B cell (primary cell): ENCODE data around the gene HOMER1. TPM values are rescaled to one million over a fixed set of nuclear protein-coding genes. Genes with fewer than 3 reads are reported as not detected.

Source experiments
- ATAC-seq: fragments of 200-7000 bp; cut with Tn5 transposase; one replicate; pipeline ENCODE4 v1.10.0; 2021; ENCODE audit warnings: low read depth, mild to moderate bottlenecking, moderate number of reproducible peaks, moderate library complexity
- CTCF ChIA-PET: fragments of 350-600 bp; sonication (Branson Sonifier 250); formaldehyde crosslinking; loops from one replicate; lab custom pipeline; 2021; ENCODE audit warnings: antibody characterized with exemption, inconsistent platforms; lab: Charles Lee
- POLR2A ChIA-PET: fragments of 350-600 bp; sonication (Branson Sonifier 250); formaldehyde crosslinking; loops from one replicate; lab custom pipeline; 2021; ENCODE audit warnings: antibody characterized with exemption; lab: Charles Lee
- DNase-seq: peaks from one replicate; pipeline ENCODE4 v3.0.0; 2013
- H2AFZ ChIP-seq: 2 replicates; pipeline ENCODE4 v1.6.1; 2012; ENCODE audit warnings: mild to moderate bottlenecking, low read depth, low read length; ENCODE audit not compliant: insufficient read depth, poor library complexity, severe bottlenecking
- H3K27ac ChIP-seq, 2 donors: 1 replicate in 1 of 2; 2 replicates in 1 of 2; pipeline ENCODE4 v1.5.1; 2012 to 2013; ENCODE audit warnings: low read length in 2 of 2, mild to moderate bottlenecking in 2 of 2, moderate library complexity in 1 of 2
- H3K27me3 ChIP-seq, 4 experiments: fragments of 200-600 bp in 1 of 4; sonication (generic) in 1 of 4; replicated peaks in 1 of 4; 1 replicate in 2 of 4; 2 replicates in 2 of 4; pipeline versions ENCODE4 v1.6.1 to v1.7.0; 2013 to 2016; ENCODE audit warnings: low read length in 3 of 4, mild to moderate bottlenecking in 2 of 4, mixed read lengths in 1 of 4, moderate library complexity in 1 of 4; ENCODE audit not compliant: insufficient read depth in 4 of 4, control insufficient read depth in 3 of 4; ENCODE audit errors: control extremely low read depth in 1 of 4
- H3K36me3 ChIP-seq, 2 experiments: replicated peaks in 1 of 2; 1 replicate in 1 of 2; 2 replicates in 1 of 2; pipeline versions ENCODE4 v1.6.1 to v1.7.1; 2013; ENCODE audit warnings: low read length in 1 of 2; ENCODE audit not compliant: insufficient read depth in 2 of 2, control insufficient read depth in 1 of 2; ENCODE audit errors: control extremely low read depth in 1 of 2, extremely low read depth in 1 of 2
- H3K4me1 ChIP-seq, 2 donors: fragments of 200-600 bp in 1 of 2; sonication (generic) in 1 of 2; 1 replicate in 1 of 2; 2 replicates in 1 of 2; pipeline versions ENCODE4 v1.5.1 to v1.6.1; 2013 to 2017; ENCODE audit warnings: low read length in 2 of 2; ENCODE audit not compliant: control insufficient read depth in 2 of 2, insufficient read depth in 2 of 2
- H3K4me2 ChIP-seq: replicated peaks from 2 replicates; pipeline ENCODE3; 2012; ENCODE audit warnings: mild to moderate bottlenecking, low read depth, low read length; ENCODE audit not compliant: poor library complexity, severe bottlenecking
- H3K4me3 ChIP-seq, 5 experiments: fragments of 200-600 bp in 1 of 5; sonication (generic) in 1 of 5; 1 replicate in 3 of 5; 2 replicates in 2 of 5; pipeline versions ENCODE4 v1.5.1 to v1.7.0; 2011 to 2016; ENCODE audit warnings: low read length in 4 of 5, mild to moderate bottlenecking in 4 of 5, low read depth in 2 of 5, control low read depth in 1 of 5, moderate library complexity in 1 of 5; ENCODE audit not compliant: insufficient read depth in 1 of 5; ENCODE audit errors: control extremely low read depth in 1 of 5, extremely low read depth in 1 of 5
- H3K79me2 ChIP-seq: fragments of 200-600 bp; sonication (generic); one replicate; pipeline ENCODE4 v1.6.0; 2016; ENCODE audit warnings: low read length; ENCODE audit not compliant: control insufficient read depth, insufficient read depth
- H3K9ac ChIP-seq: fragments of 200-600 bp; sonication (generic); 2 replicates; pipeline ENCODE4 v1.6.1; 2017; ENCODE audit warnings: mild to moderate bottlenecking, low read length, moderate library complexity
- H3K9me3 ChIP-seq, 3 donors: one replicate each; pipeline versions ENCODE4 v1.6.1 to v1.7.1; 2013; ENCODE audit warnings: low read length in 2 of 3; ENCODE audit not compliant: control insufficient read depth in 2 of 3, insufficient read depth in 1 of 3; ENCODE audit errors: control extremely low read depth in 1 of 3
- H4K20me1 ChIP-seq: 2 replicates; pipeline ENCODE4 v1.6.0; 2012; ENCODE audit warnings: mild to moderate bottlenecking, low read length; ENCODE audit not compliant: insufficient read depth, control insufficient read depth, poor library complexity, severe bottlenecking
- H3K27ac Mint-ChIP-seq: one replicate; pipeline ENCODE4 v1.8.0; 2021; ENCODE audit warnings: mixed read lengths
- H3K27me3 Mint-ChIP-seq: one replicate; pipeline ENCODE4 v1.8.0; 2021; ENCODE audit warnings: mixed read lengths
- H3K4me1 Mint-ChIP-seq: one replicate; pipeline ENCODE4 v1.8.0; 2021; ENCODE audit warnings: mixed read lengths
- H3K4me3 Mint-ChIP-seq: one replicate; pipeline ENCODE4 v1.8.0; 2021; ENCODE audit warnings: mixed read lengths
- H3K9me3 Mint-ChIP-seq: one replicate; pipeline ENCODE4 v1.8.0; 2022; ENCODE audit warnings: mixed read lengths; ENCODE audit not compliant: insufficient read depth
- EZH2 ChIP-seq: IDR thresholded peaks from 2 replicates; pipeline ENCODE4 v1.6.1; 2012; ENCODE audit warnings: borderline replicate concordance, low read depth, mild to moderate bottlenecking, moderate library complexity, low read length; ENCODE audit not compliant: insufficient read depth, poor library complexity, severe bottlenecking
- WGBS: methylation state at CpG from one replicate; pipeline ENCODE4 v1.1.5; 2013; ENCODE audit warnings: missing lambda C conversion rate; ENCODE audit not compliant: insufficient coverage; 5-methylcytosine and 5-hydroxymethylcytosine counted together
- intact Hi-C: fragments of 100-400 bp; cut with micrococcal nuclease; formaldehyde crosslinking; loops from one replicate; pipeline ENCODE4 v1.10.0; 2022
- polyA plus RNA-seq: library from polyadenylated mRNA; depleted of rRNA; stranded (reverse); fragments of >200 nt; gene quantifications from 2 replicates; pipeline ENCODE4 v1.2.3, GENCODE V29; 2012
- total RNA-seq, 2 donors: library from RNA; stranded (reverse); fragments of 120-200 nt in 1 of 2; gene quantifications; 1 replicate in 1 of 2; 2 replicates in 1 of 2; pipeline versions ENCODE4 v1.2.3 to v1.2.4, GENCODE V29; 2013 to 2022
- TF ChIP-seq, protein P1 (sequence below): fragments of 200-600 bp; IDR thresholded peaks from one replicate; pipeline ENCODE4 v1.8.0; 2022; ENCODE audit warnings: antibody characterized with exemption, mild to moderate bottlenecking

The HOMER1 gene
- total and polyA plus RNA-seq, 2 donors (not counting 1 experiment from before 2014, with no cell fraction given): 0.63 to 5.4 TPM

DNA sequence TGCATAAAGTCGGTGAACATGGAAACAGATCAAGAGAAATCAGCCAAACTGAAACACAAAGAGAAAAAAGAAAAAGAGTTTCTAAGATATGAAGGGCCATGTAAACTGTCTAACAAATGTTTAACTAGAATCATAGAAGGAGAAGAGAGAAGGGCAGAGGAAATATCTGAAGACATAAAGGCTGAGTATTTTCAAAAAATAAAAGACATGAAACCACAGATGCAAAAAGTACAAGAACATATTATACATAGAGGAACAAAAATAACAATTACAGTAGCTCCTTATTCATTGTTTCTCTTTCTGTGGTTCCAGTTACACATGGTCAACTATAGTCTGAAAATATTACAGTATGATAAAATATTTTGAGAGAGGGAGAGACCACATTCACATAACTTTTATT, 106.3 kb downstream of the HOMER1 start:
- ChIA-PET POLR2A (no interaction called here), CTCF (no interaction called here)
- TF ChIP-seq EZH2: no peak
- TF ChIP-seq, protein P1, sequence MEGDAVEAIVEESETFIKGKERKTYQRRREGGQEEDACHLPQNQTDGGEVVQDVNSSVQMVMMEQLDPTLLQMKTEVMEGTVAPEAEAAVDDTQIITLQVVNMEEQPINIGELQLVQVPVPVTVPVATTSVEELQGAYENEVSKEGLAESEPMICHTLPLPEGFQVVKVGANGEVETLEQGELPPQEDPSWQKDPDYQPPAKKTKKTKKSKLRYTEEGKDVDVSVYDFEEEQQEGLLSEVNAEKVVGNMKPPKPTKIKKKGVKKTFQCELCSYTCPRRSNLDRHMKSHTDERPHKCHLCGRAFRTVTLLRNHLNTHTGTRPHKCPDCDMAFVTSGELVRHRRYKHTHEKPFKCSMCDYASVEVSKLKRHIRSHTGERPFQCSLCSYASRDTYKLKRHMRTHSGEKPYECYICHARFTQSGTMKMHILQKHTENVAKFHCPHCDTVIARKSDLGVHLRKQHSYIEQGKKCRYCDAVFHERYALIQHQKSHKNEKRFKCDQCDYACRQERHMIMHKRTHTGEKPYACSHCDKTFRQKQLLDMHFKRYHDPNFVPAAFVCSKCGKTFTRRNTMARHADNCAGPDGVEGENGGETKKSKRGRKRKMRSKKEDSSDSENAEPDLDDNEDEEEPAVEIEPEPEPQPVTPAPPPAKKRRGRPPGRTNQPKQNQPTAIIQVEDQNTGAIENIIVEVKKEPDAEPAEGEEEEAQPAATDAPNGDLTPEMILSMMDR: no peak
- H3K27ac Mint-ChIP-seq: no peak overlapping the region
- H3K4me1 Mint-ChIP-seq: no peaks in the 10 kb centered on the region
- Histone ChIP-seq H3K4me2 (no peak overlapping the region), H3K27ac (no peak overlapping the region), H3K9me3 (peaks cover 3 to 9% (median 3%) of the 10 kb centered on the region in 3 donors), H3K27me3 (peaks cover 0 to 4% (median 0%) of the 10 kb centered on the region in 4 experiments), H3K4me3 (no peak overlapping the region), H3K36me3 (no peaks in the 10 kb centered on the region), H3K4me1 (no peaks in the 10 kb centered on the region), H2AFZ (no peak overlapping the region), H3K9ac (no peak overlapping the region), H3K79me2 (no peaks in the 10 kb centered on the region), H4K20me1 (no peaks in the 10 kb centered on the region)
- H3K27me3 Mint-ChIP-seq: peaks cover 8% of the 10 kb centered on the region
- DNase-seq (no peak), ATAC-seq (no peak)
- no peak overlapping the region for H3K4me3 Mint-ChIP-seq
- intact Hi-C loops: no loop called here
- peaks cover 10% of the 10 kb centered on the region for H3K9me3 Mint-ChIP-seq
- WGBS: no CpG with 5 or more reads among the region's 1 CpG

DNA sequence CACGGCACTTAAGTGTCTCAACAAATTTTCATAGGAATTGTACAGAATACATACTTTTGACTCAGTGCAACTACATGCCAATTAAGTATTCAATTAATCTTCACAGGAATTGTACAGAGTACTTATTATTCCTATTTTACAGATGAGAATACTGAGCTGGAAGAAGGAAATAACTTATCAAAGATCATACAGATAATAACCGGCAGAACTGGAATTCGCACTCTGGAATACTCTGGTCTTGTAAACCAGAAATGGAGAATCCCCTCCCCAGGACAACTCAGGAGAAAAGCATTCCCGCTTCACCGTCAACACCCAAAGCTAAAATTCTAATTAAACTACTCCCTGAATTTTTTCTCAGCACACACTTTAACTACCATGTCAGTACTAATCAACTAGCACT, 112.7 kb downstream of the HOMER1 start:
- CTCF ChIA-PET: no interaction called here
- H3K27ac Mint-ChIP-seq: no peak overlapping the region
- intact Hi-C loops: no loop called here
- Histone ChIP-seq H3K9ac (no peak overlapping the region), H3K4me1 (no peaks in the 10 kb centered on the region), H2AFZ (no peak overlapping the region), H3K79me2 (no peaks in the 10 kb centered on the region), H3K27me3 (peaks cover 0 to under 1% (median 0%) of the 10 kb centered on the region in 4 experiments), H3K4me3 (no peak overlapping the region), H3K36me3 (no peaks in the 10 kb centered on the region), H3K4me2 (no peak overlapping the region), H3K9me3 (no peaks in the 10 kb centered on the region), H3K27ac (no peak overlapping the region), H4K20me1 (no peaks in the 10 kb centered on the region)
- no peaks in the 10 kb centered on the region for H3K9me3 Mint-ChIP-seq
- TF ChIP-seq EZH2: no peak
- TF ChIP-seq, protein P1: no peak
- whole genome bisulfite sequencing: 93% methylated on average over 4 of the region's 5 CpGs
- no peaks in the 10 kb centered on the region for H3K27me3 Mint-ChIP-seq
- ATAC-seq (no peak), DNase-seq (no peak)
- H3K4me1 Mint-ChIP-seq: no peaks in the 10 kb centered on the region
- POLR2A ChIA-PET: interaction anchor here (0.7 kb wide), 1 partner anchor 17 kb away, joined by 5 read pairs; no protein-coding TSS in a partner anchor
- no peak overlapping the region for H3K4me3 Mint-ChIP-seq
